IPS-18c (cell line): ENCODE measurements around the gene RYR2.

Experiments used
- H3K4me3 ChIP-seq: 2 replicates; pipeline ENCODE4 v1.7.0; 2013; ENCODE audit warnings: low read depth, mild to moderate bottlenecking, low read length, moderate library complexity; ENCODE audit not compliant: insufficient read depth
- H3K9me3 ChIP-seq: one replicate; pipeline ENCODE4 v1.6.1; 2013; ENCODE audit warnings: mild to moderate bottlenecking, low read length, moderate library complexity; ENCODE audit not compliant: control insufficient read depth, insufficient read depth

Gene RYR2

GRCh38 chr1:237471377-237471776 lies 429.4 kb downstream of the RYR2 start:
- Histone ChIP-seq H3K4me3 (no peak overlapping the region), H3K9me3 (no peaks in the 10 kb centered on the region)

- no peaks in the 10 kb centered on the region for H3K9me3 ChIP-seq
- no peak overlapping the region for H3K4me3 ChIP-seq
Measured at GRCh38 chr1:237471956-237472355, 430.0 kb downstream of the RYR2 start.

GRCh38 chr1:237473854-237474253 lies 431.9 kb downstream of the RYR2 start:
- Histone ChIP-seq H3K9me3 (no peaks in the 10 kb centered on the region), H3K4me3 (no peak overlapping the region)

- Histone ChIP-seq H3K4me3 (no peak overlapping the region), H3K9me3 (no peaks in the 10 kb centered on the region)
Measured at GRCh38 chr1:237478082-237478481, 436.1 kb downstream of the RYR2 start.

GRCh38 chr1:237478842-237479241 lies 436.9 kb downstream of the RYR2 start:
- Histone ChIP-seq H3K4me3 (no peak overlapping the region), H3K9me3 (no peaks in the 10 kb centered on the region)

- no peaks in the 10 kb centered on the region for H3K9me3 ChIP-seq
Measured at GRCh38 chr1:237482777-237483176, 440.8 kb downstream of the RYR2 start.

GRCh38 chr1:237492359-237492758 lies 450.4 kb downstream of the RYR2 start:
- H3K4me3 ChIP-seq, result no peak overlapping the region
- no peaks in the 10 kb centered on the region for H3K9me3 ChIP-seq

More at GRCh38 chr1:237482777-237483176, 440.8 kb downstream of the RYR2 start:
- H3K4me3 ChIP-seq, result no peak overlapping the region

- H3K4me3 ChIP-seq, result no peak overlapping the region
- no peaks in the 10 kb centered on the region for H3K9me3 ChIP-seq
Measured at GRCh38 chr1:237500566-237500965, 458.6 kb downstream of the RYR2 start.

- no peaks in the 10 kb centered on the region for H3K9me3 ChIP-seq
- no peak overlapping the region for H3K4me3 ChIP-seq
Measured at GRCh38 chr1:237503292-237503691, 461.3 kb downstream of the RYR2 start.

GRCh38 chr1:237507005-237507404 lies 465.0 kb downstream of the RYR2 start:
- Histone ChIP-seq H3K9me3 (no peaks in the 10 kb centered on the region), H3K4me3 (no peak overlapping the region)

GRCh38 chr1:237509748-237510147 lies 467.8 kb downstream of the RYR2 start:
- H3K4me3 ChIP-seq, result no peak overlapping the region
- no peaks in the 10 kb centered on the region for H3K9me3 ChIP-seq

GRCh38 chr1:237525102-237525501 lies 483.1 kb downstream of the RYR2 start:
- Histone ChIP-seq H3K4me3 (no peak overlapping the region), H3K9me3 (no peaks in the 10 kb centered on the region)

- H3K9me3 ChIP-seq, result no peaks in the 10 kb centered on the region
- H3K4me3 ChIP-seq, result no peak overlapping the region
Measured at GRCh38 chr1:237527761-237528160, 485.8 kb downstream of the RYR2 start.

GRCh38 chr1:237528545-237528944 lies 486.6 kb downstream of the RYR2 start:
- Histone ChIP-seq H3K4me3 (no peak overlapping the region), H3K9me3 (no peaks in the 10 kb centered on the region)

- Histone ChIP-seq H3K9me3 (no peaks in the 10 kb centered on the region), H3K4me3 (no peak overlapping the region)
Measured at GRCh38 chr1:237539055-237539454, 497.1 kb downstream of the RYR2 start.

- Histone ChIP-seq H3K9me3 (no peaks in the 10 kb centered on the region), H3K4me3 (no peak overlapping the region)
Measured at GRCh38 chr1:237542525-237543418, 500.8 kb downstream of the RYR2 start.

GRCh38 chr1:237553078-237553477 lies 511.1 kb downstream of the RYR2 start:
- no peak overlapping the region for H3K4me3 ChIP-seq
- H3K9me3 ChIP-seq, result no peaks in the 10 kb centered on the region

- Histone ChIP-seq H3K9me3 (no peaks in the 10 kb centered on the region), H3K4me3 (no peak overlapping the region)
Measured at GRCh38 chr1:237556911-237557310, 514.9 kb downstream of the RYR2 start.
